ENCODE measurements around the gene ZFP69B. TPM values are rescaled to one million over a fixed set of nuclear protein-coding genes. Genes with fewer than 3 reads are reported as not detected.

The ZFP69B gene
- 1 to 10 TPM; 3.8 to 5.1 TPM for total RNA-seq

- Mint-ChIP-seq H3K27ac (peak within 1 kb of the TSS; percentile 87), H3K4me3 (peak within 1 kb of the TSS; percentile 90), H3K9me3 (ENCODE audit: low read depth) (peaks cover 38% of the 10 kb centered on the region), H3K4me1 (peaks cover 24% of the 10 kb centered on the region), H3K36me3 (peaks cover 61% of the 10 kb centered on the region), H3K27me3 (no peaks in the 10 kb centered on the region)
- DNase-seq (peak; percentile 93), ATAC-seq (peak; percentile 90)
- CTCF ChIA-PET = interaction anchor here (0.8 to 2.0 kb wide), 8 partner anchors 10 to 297 kb away, joined by 3 to 7 read pairs (median 4); partner anchors contain the start of gene EXO5
Observed at GRCh38 chr1:40449684-40450494, at the start of gene ZFP69B. Gene ZFP69B (plus strand): TSS chr1:40450476. CDS start chr1:40450962, 486 bp downstream.

GRCh38 chr1:40401473-40402201, 48.6 kb upstream of the ZFP69B start:
- peak overlapping the region; percentile 82 for H3K27ac Mint-ChIP-seq
- H3K4me1 Mint-ChIP-seq = peaks cover 72% of the 10 kb centered on the region
- ATAC-seq = no peak
- H3K36me3 Mint-ChIP-seq = peaks cover 34% of the 10 kb centered on the region
- no peaks in the 10 kb centered on the region for H3K9me3 Mint-ChIP-seq (ENCODE audit: low read depth)
- no peaks in the 10 kb centered on the region for H3K27me3 Mint-ChIP-seq
- CTCF ChIA-PET = interaction anchor here (1.1 to 3.2 kb wide), 6 partner anchors 10 to 145 kb away, joined by 3 to 15 read pairs (median 6); no protein-coding TSS in a partner anchor
- DNase-seq = no peak
- H3K4me3 Mint-ChIP-seq = no peak overlapping the region

GRCh38 chr1:40404670-40405462, 45.4 kb upstream of the ZFP69B start:
- CTCF ChIA-PET = interaction anchor here (0.6 to 3.4 kb wide), 35 partner anchors 12 to 567 kb away, joined by 3 to 36 read pairs (median 5); partner anchors contain the start of genes CITED4, COL9A2, RLF and SMAP2
- peak; percentile 50 for ATAC-seq
- H3K4me3 Mint-ChIP-seq = peak overlapping the region; percentile 4

GRCh38 chr1:40405812-40406211, 44.5 kb upstream of the ZFP69B start:
- Mint-ChIP-seq H3K27ac (no peak overlapping the region), H3K27me3 (no peaks in the 10 kb centered on the region), H3K9me3 (ENCODE audit: low read depth) (no peaks in the 10 kb centered on the region), H3K4me3 (no peak overlapping the region), H3K4me1 (peaks cover 45% of the 10 kb centered on the region), H3K36me3 (peaks cover 39% of the 10 kb centered on the region)
- CTCF ChIA-PET = interaction anchor here (0.9 to 3.4 kb wide), 22 partner anchors 11 to 457 kb away, joined by 3 to 36 read pairs (median 8); partner anchors contain the start of genes CITED4, COL9A2 and SMAP2
- no peak for DNase-seq
- ATAC-seq = no peak

More at GRCh38 chr1:40404670-40405462, 45.4 kb upstream of the ZFP69B start:
- Mint-ChIP-seq H3K27ac (peak overlapping the region; percentile 82), H3K9me3 (ENCODE audit: low read depth) (no peaks in the 10 kb centered on the region), H3K27me3 (no peaks in the 10 kb centered on the region), H3K36me3 (peaks cover 36% of the 10 kb centered on the region), H3K4me1 (peaks cover 54% of the 10 kb centered on the region)
- no peak for DNase-seq

GRCh38 chr1:40407453-40407852, 42.8 kb upstream of the ZFP69B start:
- peaks cover 43% of the 10 kb centered on the region for H3K36me3 Mint-ChIP-seq
- H3K4me3 Mint-ChIP-seq = no peak overlapping the region
- CTCF ChIA-PET = interaction anchor here (0.7 to 2.5 kb wide), 5 partner anchors 31 to 255 kb away, joined by 3 to 12 read pairs (median 5); no protein-coding TSS in a partner anchor
- no peaks in the 10 kb centered on the region for H3K9me3 Mint-ChIP-seq (ENCODE audit: low read depth)
- H3K27me3 Mint-ChIP-seq = no peaks in the 10 kb centered on the region
- peaks cover 34% of the 10 kb centered on the region for H3K4me1 Mint-ChIP-seq
- no peak overlapping the region for H3K27ac Mint-ChIP-seq
- ATAC-seq (no peak), DNase-seq (no peak)

- no peak for ATAC-seq
- CTCF ChIA-PET = interaction anchor here (1.1 to 1.8 kb wide), 2 partner anchors 36 to 71 kb away, joined by 3 to 8 read pairs; partner anchors contain the start of gene SMAP2
- no peak overlapping the region for H3K27ac Mint-ChIP-seq
Observed at GRCh38 chr1:40409467-40409866, 40.8 kb upstream of the ZFP69B start.

GRCh38 chr1:40411294-40411693, 39.0 kb upstream of the ZFP69B start:
- H3K36me3 Mint-ChIP-seq = peaks cover 75% of the 10 kb centered on the region
- no peaks in the 10 kb centered on the region for H3K27me3 Mint-ChIP-seq
- DNase-seq (no peak), ATAC-seq (no peak)
- H3K4me1 Mint-ChIP-seq = peaks cover 24% of the 10 kb centered on the region
- CTCF ChIA-PET = interaction anchor here (0.9 to 1.5 kb wide), 6 partner anchors 7 to 323 kb away, joined by 3 to 6 read pairs (median 3); no protein-coding TSS in a partner anchor
- no peak overlapping the region for H3K4me3 Mint-ChIP-seq
- H3K27ac Mint-ChIP-seq = no peak overlapping the region
- H3K9me3 Mint-ChIP-seq (ENCODE audit: low read depth) = no peaks in the 10 kb centered on the region

More at GRCh38 chr1:40409467-40409866, 40.8 kb upstream of the ZFP69B start:
- H3K36me3 Mint-ChIP-seq = peaks cover 57% of the 10 kb centered on the region
- DNase-seq = no peak
- H3K4me3 Mint-ChIP-seq = no peak overlapping the region
- peaks cover 31% of the 10 kb centered on the region for H3K4me1 Mint-ChIP-seq
- no peaks in the 10 kb centered on the region for H3K27me3 Mint-ChIP-seq
- H3K9me3 Mint-ChIP-seq (ENCODE audit: low read depth) = no peaks in the 10 kb centered on the region

- Mint-ChIP-seq H3K27me3 (no peaks in the 10 kb centered on the region), H3K4me1 (peaks cover 24% of the 10 kb centered on the region), H3K36me3 (peaks cover 77% of the 10 kb centered on the region), H3K27ac (no peak overlapping the region), H3K4me3 (no peak overlapping the region), H3K9me3 (ENCODE audit: low read depth) (no peaks in the 10 kb centered on the region)
- no peak for DNase-seq
- no peak for ATAC-seq
- CTCF ChIA-PET = interaction anchor here (0.9 to 1.6 kb wide), 7 partner anchors 8 to 324 kb away, joined by 3 to 6 read pairs (median 3); no protein-coding TSS in a partner anchor
Observed at GRCh38 chr1:40411843-40412242, 38.4 kb upstream of the ZFP69B start.

GRCh38 chr1:40413527-40414252, 36.6 kb upstream of the ZFP69B start:
- no peaks in the 10 kb centered on the region for H3K27me3 Mint-ChIP-seq
- peaks cover 85% of the 10 kb centered on the region for H3K36me3 Mint-ChIP-seq
- H3K4me1 Mint-ChIP-seq = peaks cover 22% of the 10 kb centered on the region
- H3K27ac Mint-ChIP-seq = peak overlapping the region; percentile 72
- H3K9me3 Mint-ChIP-seq (ENCODE audit: low read depth) = no peaks in the 10 kb centered on the region
- DNase-seq = no peak
- CTCF ChIA-PET = interaction anchor here (0.5 to 1.6 kb wide), 3 partner anchors 54 to 261 kb away, joined by 3 to 5 read pairs (median 4); no protein-coding TSS in a partner anchor
- no peak for ATAC-seq
- no peak overlapping the region for H3K4me3 Mint-ChIP-seq

- H3K27ac Mint-ChIP-seq = peak overlapping the region; percentile 72
- H3K27me3 Mint-ChIP-seq = no peaks in the 10 kb centered on the region
- CTCF ChIA-PET = interaction anchor here (0.6 to 1.5 kb wide), 2 partner anchors 97 to 262 kb away, joined by 3 read pairs; partner anchors contain the start of gene COL9A2
- H3K4me1 Mint-ChIP-seq = peaks cover 22% of the 10 kb centered on the region
- ATAC-seq (peak; percentile 33), DNase-seq (no peak)
- no peak overlapping the region for H3K4me3 Mint-ChIP-seq
- H3K36me3 Mint-ChIP-seq = peaks cover 86% of the 10 kb centered on the region
- no peaks in the 10 kb centered on the region for H3K9me3 Mint-ChIP-seq (ENCODE audit: low read depth)
Observed at GRCh38 chr1:40414331-40414730, 35.9 kb upstream of the ZFP69B start.

- ATAC-seq = no peak
- H3K9me3 Mint-ChIP-seq (ENCODE audit: low read depth) = no peaks in the 10 kb centered on the region
- CTCF ChIA-PET = interaction anchor here (0.7 to 1.4 kb wide), 3 partner anchors 12 to 273 kb away, joined by 3 to 6 read pairs (median 3); no protein-coding TSS in a partner anchor
Observed at GRCh38 chr1:40416709-40417108, 33.6 kb upstream of the ZFP69B start.

More at GRCh38 chr1:40416709-40417108, 33.6 kb upstream of the ZFP69B start:
- H3K27me3 Mint-ChIP-seq = no peaks in the 10 kb centered on the region
- peaks cover 91% of the 10 kb centered on the region for H3K36me3 Mint-ChIP-seq
- H3K27ac Mint-ChIP-seq = no peak overlapping the region
- H3K4me1 Mint-ChIP-seq = peaks cover 29% of the 10 kb centered on the region
- no peak overlapping the region for H3K4me3 Mint-ChIP-seq
- DNase-seq = no peak
